ENCODE measurements around the gene FBXO33. TPM values are rescaled to one million over a fixed set of nuclear protein-coding genes. Genes with fewer than 3 reads are reported as not detected.
A peak's percentile ranks its signal among the peaks of the same experiment; 100 is the strongest.

Gene FBXO33
- total RNA-seq (2021; fragmentation: NEBNext Ultra II Directional; extraction: Animal tissue kit (Norgen Biotek cat#: 25700)) (10.8 and 11.5 TPM in 2 replicates), polyA plus RNA-seq (2011; rRNA removed) (3.4 and 4.7 TPM in 2 replicates), polyA minus RNA-seq (2011; rRNA and poly(A)+ RNA removed) (7.5 and 8.5 TPM in 2 replicates)
- polyA plus RNA-seq (2011; cell fraction: cytosol; rRNA removed): 5.5 TPM
- 4.8 TPM for polyA plus RNA-seq (2011; cell fraction: nucleus; rRNA removed)
- polyA plus RNA-seq (2012, experiment 1 of 2): 5.2 to 8.1 TPM (median 5.9 TPM) in 4 replicates
- polyA plus RNA-seq (2012, experiment 2 of 2): 2.8 TPM
- 8.6 TPM for polyA plus RNA-seq (2013, experiment 1 of 2)
- polyA plus RNA-seq (2013, experiment 2 of 2): 8.2 TPM
- polyA minus RNA-seq (2011; cell fraction: cytosol; rRNA and poly(A)+ RNA removed): 8.1 TPM
- 10.3 TPM for polyA minus RNA-seq (2011; cell fraction: nucleus; rRNA and poly(A)+ RNA removed)
- long read RNA-seq, experiment 1, transcript FBXO33-201 (4 exons, 3,853 nt): major isoform, 9 of 14 reads
- long read RNA-seq, experiment 1, partial matches to known transcripts: 2 of 14 reads
- long read RNA-seq, experiment 1, other reads (novel, unspliced or antisense): 2 of 14 reads
- long read RNA-seq, experiment 2, partial matches to known transcripts: 1 of 2 reads
- long read RNA-seq, experiment 2, other reads (novel, unspliced or antisense): 1 of 2 reads

- H4K5ac ChIP-seq (ENCODE audit: insufficient read length, low read depth, low read length): peak within 1 kb of the TSS; percentile 100
- H3K4me3 ChIP-seq (ENCODE audit: extremely low read depth in 1 of 4, insufficient read depth in 2 of 4, low read depth in 3 of 4, low read length in 4 of 4): peak within 1 kb of the TSS; percentile 69 to 98 (median 94)
- peak within 1 kb of the TSS; percentile 100 for H2AFZ ChIP-seq (ENCODE audit: low read length)
- H4K91ac ChIP-seq (replicated peaks; ENCODE audit: insufficient read length, low read length): peak within 1 kb of the TSS; percentile 100
- H3K14ac ChIP-seq (ENCODE audit: insufficient read length): no peak within 1 kb of the TSS
- ChIA-PET POLR2A (ENCODE audit: partially characterized antibody) (interaction anchor here (0.9 to 3.1 kb wide), 16 partner anchors 9 to 329 kb away, joined by 3 to 24 read pairs (median 6); partner anchors contain the start of genes SEC23A and TRAPPC6B), CTCF (ENCODE audit: partially characterized antibody) (interaction anchor here (0.9 to 1.1 kb wide), 3 partner anchors 22 to 56 kb away, joined by 3 to 4 read pairs (median 3); no protein-coding TSS in a partner anchor)
- H3K9ac ChIP-seq (replicated peaks in 1 of 4; ENCODE audit: extremely low read depth in 1 of 4, low read depth in 3 of 4, low read length in 3 of 4): peak within 1 kb of the TSS; percentile 98 to 100 (median 99)
- peak; percentile 86 to 96 for DNase-seq (ENCODE audit: low read depth in 1 of 2, low spot score in 2 of 2)
- WGBS, 2 experiments (ENCODE audit: extremely low coverage in 1 of 2, insufficient coverage in 1 of 2, insufficient read length in 1 of 2, insufficient replicate concordance in 2 of 2, low coverage in 1 of 2, low lambda C conversion rate in 2 of 2, missing lambda C conversion rate in 1 of 2): 0% methylated on average over 45 of the region's 47 CpGs; no CpG with 5 or more reads in 1 of the 2 experiments
- peak within 1 kb of the TSS; percentile 99 for H2BK5ac ChIP-seq (ENCODE audit: low read depth, low read length)
- H2BK120ac ChIP-seq (replicated peaks; ENCODE audit: low read depth, low read length): no peak within 1 kb of the TSS
- H3K79me1 ChIP-seq (ENCODE audit: low read depth, low read length): no peaks in the 10 kb centered on the region; the same call in 1 of the 2 replicates
- H4K20me1 ChIP-seq (replicated peaks in 1 of 2; ENCODE audit: control insufficient read depth in 1 of 2, insufficient read depth in 2 of 2, low read length in 2 of 2): peaks cover 3 to 16% of the 10 kb centered on the region in 2 experiments
- H3K27me3 ChIP-seq (replicated peaks in 1 of 4; ENCODE audit: control insufficient read depth in 3 of 4, extremely low read depth in 1 of 4, insufficient read depth in 3 of 4, low read length in 3 of 4): no peaks in the 10 kb centered on the region
- no peak for FAIRE-seq
- no peaks in the 10 kb centered on the region; a peak in 1 of 7 replicates for H3K4me1 ChIP-seq (replicated peaks in 1 of 4; ENCODE audit: control insufficient read depth in 3 of 4, insufficient read depth in 4 of 4, low read length in 3 of 4)
- peaks cover 0 to 36% of the 10 kb centered on the region in 2 experiments; a peak in 3 of 4 replicates for H3K79me2 ChIP-seq (ENCODE audit: control insufficient read depth in 1 of 2, insufficient read depth in 2 of 2, low read length in 2 of 2)
- no peaks in the 10 kb centered on the region for H3K9me3 ChIP-seq (ENCODE audit: insufficient read depth in 2 of 2, low read depth in 1 of 2, low read length in 1 of 2)
- H3K23ac ChIP-seq (ENCODE audit: insufficient read length): no peak within 1 kb of the TSS
- peak within 1 kb of the TSS; percentile 93 for H3K56ac ChIP-seq (replicated peaks; ENCODE audit: insufficient read length, low read depth, low read length)
- H2BK12ac ChIP-seq (ENCODE audit: low read depth, low read length): peak within 1 kb of the TSS; percentile 99
- H2BK20ac ChIP-seq (ENCODE audit: low read length): no peak within 1 kb of the TSS
- H3K4me2 ChIP-seq (ENCODE audit: insufficient read depth in 1 of 2, low read depth in 2 of 2, low read length in 2 of 2): peak within 1 kb of the TSS; percentile 92 to 100
- no peak within 1 kb of the TSS for H2BK15ac ChIP-seq (ENCODE audit: low read length)
- peaks cover 3% of the 10 kb centered on the region; the same call in 1 of the 2 replicates for H3K23me2 ChIP-seq (ENCODE audit: low read depth, low read length)
- peak within 1 kb of the TSS; percentile 99 for H3K18ac ChIP-seq (ENCODE audit: extremely low read depth, low read length)
- H4K8ac ChIP-seq (ENCODE audit: extremely low read depth, insufficient read depth, low read length): peak within 1 kb of the TSS; percentile 100; the same call in 1 of the 2 replicates
- H3K27ac ChIP-seq (ENCODE audit: low read depth, low read length): peak within 1 kb of the TSS; percentile 100
- H3K4ac ChIP-seq (replicated peaks; ENCODE audit: insufficient read length, low read depth, low read length): no peak within 1 kb of the TSS
- no peaks in the 10 kb centered on the region for H3K36me3 ChIP-seq (ENCODE audit: control insufficient read depth in 2 of 4, insufficient read depth in 4 of 4, low read length in 3 of 4)
- H2AK5ac ChIP-seq (ENCODE audit: low read depth, low read length): no peak within 1 kb of the TSS
- TF ChIP-seq BACH1 (IDR thresholded peaks at IDR 0.05; ENCODE audit: low read length) (no peak), RNF2 (IDR thresholded peaks at IDR 0.05; ENCODE audit: borderline replicate concordance, low read depth, low read length, missing control alignments, poor library complexity, severe bottlenecking) (no peak), PHF8 (conservative IDR thresholded peaks at IDR 0.05; ENCODE audit: low read depth, low read length) (no peak; the same call in 1 of the 2 replicates), NANOG (IDR thresholded peaks at IDR 0.05; ENCODE audit: insufficient read depth, low read depth, low read length, poor library complexity, severe bottlenecking) (no peak), CREB1 (IDR thresholded peaks at IDR 0.05) (peak; percentile 81), GTF2F1 (IDR thresholded peaks at IDR 0.05; ENCODE audit: borderline replicate concordance, low read depth, low read length) (no peak), CBX5 (IDR thresholded peaks at IDR 0.05; ENCODE audit: low read depth, low read length) (no peak), RXRA (IDR thresholded peaks at IDR 0.05; ENCODE audit: insufficient read depth, low read depth, low read length) (no peak), POU5F1 (IDR thresholded peaks at IDR 0.05; ENCODE audit: low read depth, low read length) (no peak), NRF1 (IDR thresholded peaks at IDR 0.05; ENCODE audit: low read depth, low read length) (no peak)
These were observed at the start of gene FBXO33 for GRCh38 chr14:39432179-39432618. Gene FBXO33, minus strand, starts transcription at chr14:39432433. Its CDS starts 271 bp downstream, at chr14:39432162.

Measured in H1 (cell line).